DND-41 (cell line): ENCODE results near the gene CALCOCO2.
A peak's percentile ranks its signal among the peaks of the same experiment; 100 is the strongest.

Source experiments
- ATAC-seq: fragments of 200-7000 bp; cut with Tn5 transposase; 3 replicates; pipeline ENCODE4 v1.9.1; 2021; ENCODE audit warnings: low read depth; ENCODE audit not compliant: insufficient read depth
- DNase-seq: peaks from one replicate; pipeline ENCODE4 v3.0.0-alpha.2; 2020
- H2AFZ ChIP-seq: 2 replicates; pipeline ENCODE4 v1.6.0; 2012; ENCODE audit warnings: low read depth, low read length
- H3K27ac ChIP-seq: 2 replicates; pipeline ENCODE4 v1.5.1; 2012; ENCODE audit warnings: low read length, inconsistent platforms
- H3K27me3 ChIP-seq: fragments of 200-600 bp; sonication (generic); 2 replicates; pipeline ENCODE4 v1.6.0; 2012; ENCODE audit warnings: low read length, mild to moderate bottlenecking, inconsistent platforms; ENCODE audit not compliant: insufficient read depth, poor library complexity
- H3K36me3 ChIP-seq: 2 replicates; pipeline ENCODE4 v1.5.1; 2012; ENCODE audit warnings: low read length, inconsistent platforms; ENCODE audit not compliant: insufficient read depth
- H3K4me1 ChIP-seq: 2 replicates; pipeline ENCODE4 v1.5.1; 2012; ENCODE audit warnings: mild to moderate bottlenecking, low read length; ENCODE audit not compliant: insufficient read depth
- H3K4me2 ChIP-seq: 2 replicates; pipeline ENCODE4 v1.6.0; 2012; ENCODE audit warnings: mild to moderate bottlenecking, moderate library complexity, low read length, inconsistent platforms; ENCODE audit not compliant: insufficient read depth
- H3K4me3 ChIP-seq, 2 experiments: fragments of 200-600 bp in 1 of 2; shearing (Covaris generic) in 1 of 2; 2 replicates each; pipeline ENCODE4 v1.5.1; 2012 to 2016; ENCODE audit warnings: inconsistent platforms in 2 of 2, low read length in 2 of 2, mild to moderate bottlenecking in 2 of 2, low read depth in 1 of 2, moderate library complexity in 1 of 2
- H3K79me2 ChIP-seq: 2 replicates; pipeline ENCODE4 v1.6.0; 2012; ENCODE audit warnings: low read length, inconsistent platforms; ENCODE audit not compliant: insufficient read depth
- H3K9ac ChIP-seq: 2 replicates; pipeline ENCODE4 v1.6.0; 2012; ENCODE audit warnings: low read depth, mild to moderate bottlenecking, inconsistent platforms, low read length, moderate library complexity
- H3K9me3 ChIP-seq: 2 replicates; pipeline ENCODE4 v1.5.1; 2012; ENCODE audit warnings: low read length, moderate library complexity, mild to moderate bottlenecking, inconsistent platforms; ENCODE audit not compliant: insufficient read depth, severe bottlenecking
- H4K20me1 ChIP-seq: 2 replicates; pipeline ENCODE4 v1.6.0; 2012; ENCODE audit warnings: low read length; ENCODE audit not compliant: insufficient read depth
- CTCF ChIP-seq: IDR thresholded peaks from 2 replicates; pipeline ENCODE4 v1.5.1; 2012; ENCODE audit warnings: borderline replicate concordance, low read length, moderate library complexity, mild to moderate bottlenecking; ENCODE audit not compliant: poor library complexity, severe bottlenecking; ENCODE audit errors: extremely low read depth
- EZH2 ChIP-seq: IDR thresholded peaks from 3 replicates; pipeline ENCODE4 v1.6.1; 2012; ENCODE audit warnings: borderline replicate concordance, low read depth, mild to moderate bottlenecking, moderate library complexity, low read length, inconsistent platforms; ENCODE audit not compliant: severe bottlenecking

CALCOCO2 gene

GRCh38 chr17:48894886-48895285 lies 64.1 kb downstream of the CALCOCO2 start:
- Histone ChIP-seq H3K27ac (no peak overlapping the region), H3K4me3 (no peak overlapping the region), H2AFZ (no peak overlapping the region), H3K36me3 (peaks cover 24% of the 10 kb centered on the region), H3K9ac (no peak overlapping the region), H3K27me3 (no peaks in the 10 kb centered on the region), H4K20me1 (no peaks in the 10 kb centered on the region), H3K4me1 (peaks cover 31% of the 10 kb centered on the region), H3K9me3 (no peaks in the 10 kb centered on the region), H3K79me2 (peaks cover 21% of the 10 kb centered on the region), H3K4me2 (no peak overlapping the region)
- ATAC-seq: no peak
- DNase-seq: no peak
- TF ChIP-seq EZH2: no peak

- H3K9ac ChIP-seq: no peak overlapping the region
- H4K20me1 ChIP-seq: no peaks in the 10 kb centered on the region
- H3K27ac ChIP-seq: no peak overlapping the region
- ATAC-seq (0 out of 3 replicates have a peak, but pooled peaks have one; percentile 24), DNase-seq (no peak)
- no peaks in the 10 kb centered on the region for H3K4me1 ChIP-seq
- H3K9me3 ChIP-seq: no peaks in the 10 kb centered on the region
- H3K36me3 ChIP-seq: peaks cover 10% of the 10 kb centered on the region
- no peak overlapping the region for H3K4me2 ChIP-seq
- no peak for TF ChIP-seq CTCF
- no peak for TF ChIP-seq EZH2
- H3K4me3 ChIP-seq: no peak overlapping the region
- H2AFZ ChIP-seq: no peak overlapping the region
- no peaks in the 10 kb centered on the region for H3K27me3 ChIP-seq
- H3K79me2 ChIP-seq: no peaks in the 10 kb centered on the region
Observed at GRCh38 chr17:48901241-48901640, 70.4 kb downstream of the CALCOCO2 start.

GRCh38 chr17:48903401-48903800 lies 72.6 kb downstream of the CALCOCO2 start:
- ATAC-seq (no peak), DNase-seq (no peak)
- no peak overlapping the region for H3K4me2 ChIP-seq
- no peaks in the 10 kb centered on the region for H4K20me1 ChIP-seq
- H3K36me3 ChIP-seq: no peaks in the 10 kb centered on the region; the same call in 1 of the 2 replicates
- no peaks in the 10 kb centered on the region for H3K27me3 ChIP-seq
- H3K4me3 ChIP-seq: no peak overlapping the region
- no peak overlapping the region for H3K27ac ChIP-seq
- H2AFZ ChIP-seq: no peak overlapping the region
- no peak for TF ChIP-seq CTCF
- no peak for TF ChIP-seq EZH2
- H3K9me3 ChIP-seq: no peaks in the 10 kb centered on the region
- H3K79me2 ChIP-seq: peaks cover 10% of the 10 kb centered on the region
- H3K4me1 ChIP-seq: peaks cover 7% of the 10 kb centered on the region
- H3K9ac ChIP-seq: no peak overlapping the region

GRCh38 chr17:48904428-48904827 lies 73.6 kb downstream of the CALCOCO2 start:
- Histone ChIP-seq H2AFZ (no peak overlapping the region), H3K27ac (no peak overlapping the region), H3K9me3 (no peaks in the 10 kb centered on the region), H3K9ac (no peak overlapping the region), H3K27me3 (no peaks in the 10 kb centered on the region), H3K4me1 (peaks cover 11% of the 10 kb centered on the region), H3K79me2 (peaks cover 20% of the 10 kb centered on the region), H3K36me3 (no peaks in the 10 kb centered on the region), H3K4me2 (no peak overlapping the region), H3K4me3 (no peak overlapping the region), H4K20me1 (peaks cover 4% of the 10 kb centered on the region)
- DNase-seq (no peak), ATAC-seq (no peak)
- TF ChIP-seq CTCF (no peak), EZH2 (no peak)
